PFSK-1 (cell line): ENCODE measurements around the gene RAD51B.

Experiments used
- POLR2AphosphoS5 ChIP-seq: IDR thresholded peaks from 2 replicates; pipeline ENCODE4 v1.6.1; 2012; ENCODE audit warnings: low read depth, mild to moderate bottlenecking, control low read depth, low read length, moderate library complexity
- SIN3A ChIP-seq: IDR thresholded peaks from 2 replicates; pipeline ENCODE4 v1.6.1; 2012; ENCODE audit warnings: mild to moderate bottlenecking, low read length, moderate library complexity, borderline replicate concordance; ENCODE audit not compliant: insufficient read depth

- TF ChIP-seq POLR2AphosphoS5 (no peak), SIN3A (no peak)
Observed at GRCh38 chr14:68307790-68308168, 488.2 kb downstream of the RAD51B start.
